NCI-H345 (cell line): ENCODE measurements around the gene FAM168A.
A peak's percentile ranks its signal among the peaks of the same experiment; 100 is the strongest.

Experiments used
- DNase-seq: peaks from one replicate; lab custom pipeline; 2025; lab: John Stamatoyannopoulos, UW

FAM168A gene

GRCh38 chr11:73388265-73389133 lies 209.4 kb downstream of the FAM168A start:
- DNase-seq: no peak

GRCh38 chr11:73387594-73388264 lies 210.2 kb downstream of the FAM168A start:
- no peak for DNase-seq

GRCh38 chr11:73386546-73386945 lies 211.4 kb downstream of the FAM168A start:
- DNase-seq: no peak

GRCh38 chr11:73386016-73386415 lies 211.9 kb downstream of the FAM168A start:
- DNase-seq: no peak

GRCh38 chr11:73384872-73385689 lies 212.8 kb downstream of the FAM168A start:
- no peak for DNase-seq

- DNase-seq: no peak
Measured at GRCh38 chr11:73384531-73384871, 213.4 kb downstream of the FAM168A start.

GRCh38 chr11:73384125-73384441 lies 213.8 kb downstream of the FAM168A start:
- DNase-seq: no peak

- peak; percentile 21 for DNase-seq
Measured at GRCh38 chr11:73383249-73384124, 214.4 kb downstream of the FAM168A start.

- DNase-seq: no peak
Measured at GRCh38 chr11:73382747-73383146, 215.2 kb downstream of the FAM168A start.

GRCh38 chr11:73382183-73382582 lies 215.7 kb downstream of the FAM168A start:
- DNase-seq: no peak

- no peak for DNase-seq
Measured at GRCh38 chr11:73381589-73381988, 216.3 kb downstream of the FAM168A start.

- no peak for DNase-seq
Measured at GRCh38 chr11:73380897-73381410, 217.0 kb downstream of the FAM168A start.

- no peak for DNase-seq
Measured at GRCh38 chr11:73380331-73380730, 217.6 kb downstream of the FAM168A start.

- DNase-seq: no peak
Measured at GRCh38 chr11:73379189-73379880, 218.6 kb downstream of the FAM168A start.

- peak; percentile 11 for DNase-seq
Measured at GRCh38 chr11:73376803-73377629, 220.9 kb downstream of the FAM168A start.

- DNase-seq: peak; percentile 93
Measured at GRCh38 chr11:73376160-73376802, 221.6 kb downstream of the FAM168A start, which contains the start of gene RELT. Gene RELT (plus strand): TSS chr11:73376399. CDS start chr11:73389137, 12,738 bp downstream.

- peak; percentile 31 for DNase-seq
Measured at GRCh38 chr11:73375830-73376159, 222.1 kb downstream of the FAM168A start.

GRCh38 chr11:73374151-73374550 lies 223.8 kb downstream of the FAM168A start:
- no peak for DNase-seq

- DNase-seq: no peak
Measured at GRCh38 chr11:73372375-73372993, 225.4 kb downstream of the FAM168A start.
